Lung microvascular endothelial cell (primary cell): ENCODE results near the gene BSPRY. TPM values are rescaled to one million over a fixed set of nuclear protein-coding genes. Genes with fewer than 3 reads are reported as not detected.
"Not testable (repeated sequence)": the region's sequence is repeated elsewhere in the genome, so short reads cannot be mapped to it uniquely, and the experiment has no call there.

Experiments used
- DNase-seq, 2 donors: peaks; one replicate each; pipeline versions ENCODE4 v3.0.0 to v3.0.0-alpha.2; 2010; ENCODE audit warnings: low read depth in 2 of 2
- total RNA-seq: library from RNA; depleted of rRNA; stranded (reverse); fragments of >200 nt; gene quantifications from 2 replicates; pipeline ENCODE4 v1.2.1, GENCODE V29; 2014

BSPRY gene
- total RNA-seq, 1 donor from 2014 or later, result not detected

GRCh38 chr9:113369855-113370140 lies 20.5 kb downstream of the BSPRY start:
- DNase-seq, result no peak

DNA sequence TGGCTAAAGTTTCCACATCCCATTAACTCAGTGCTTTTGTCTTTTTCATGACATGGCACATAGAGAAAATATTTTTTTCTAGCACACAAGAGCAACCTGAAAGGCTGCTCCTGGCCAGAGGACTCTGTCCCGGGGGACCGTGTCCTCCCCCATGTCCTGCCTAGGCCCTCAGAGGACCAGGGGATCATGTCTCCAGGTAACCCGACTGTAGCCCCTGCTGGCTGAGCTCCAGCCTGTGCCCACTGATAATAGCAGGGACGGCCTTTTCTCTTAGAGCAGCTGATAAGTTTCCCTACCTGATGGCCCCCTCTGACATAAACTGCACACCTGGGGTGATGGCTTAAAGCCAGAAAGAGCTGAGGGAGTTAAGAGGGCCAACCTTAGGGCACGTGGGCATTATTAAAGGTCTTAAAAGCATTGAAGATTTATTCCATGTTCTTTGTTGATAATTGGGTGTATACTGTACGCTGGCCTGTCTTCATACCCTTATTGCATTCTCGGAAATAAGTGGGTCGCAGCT lies 21.5 kb downstream of the BSPRY start:
- DNase-seq, result no peak

DNA sequence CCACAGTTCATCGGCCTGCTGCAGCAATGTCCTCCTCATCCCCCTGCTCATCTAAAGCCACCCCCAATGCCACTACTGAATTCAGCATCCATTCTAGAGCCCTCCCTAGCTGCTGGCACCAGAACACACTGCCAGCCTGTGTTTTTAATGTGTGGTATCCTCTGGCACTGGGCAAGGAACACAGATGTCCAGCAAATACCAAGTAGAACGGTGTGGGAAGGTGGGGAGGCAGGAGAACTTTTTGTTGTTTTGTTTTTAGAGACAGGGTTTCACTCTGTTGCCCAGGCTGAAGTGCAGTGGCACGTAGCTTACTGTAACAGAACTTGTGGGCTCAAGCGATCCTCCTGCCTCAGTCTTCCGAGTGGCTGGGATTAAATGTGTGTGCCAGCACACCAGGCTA lies 22.7 kb downstream of the BSPRY start:
- DNase-seq, result no peak

DNA sequence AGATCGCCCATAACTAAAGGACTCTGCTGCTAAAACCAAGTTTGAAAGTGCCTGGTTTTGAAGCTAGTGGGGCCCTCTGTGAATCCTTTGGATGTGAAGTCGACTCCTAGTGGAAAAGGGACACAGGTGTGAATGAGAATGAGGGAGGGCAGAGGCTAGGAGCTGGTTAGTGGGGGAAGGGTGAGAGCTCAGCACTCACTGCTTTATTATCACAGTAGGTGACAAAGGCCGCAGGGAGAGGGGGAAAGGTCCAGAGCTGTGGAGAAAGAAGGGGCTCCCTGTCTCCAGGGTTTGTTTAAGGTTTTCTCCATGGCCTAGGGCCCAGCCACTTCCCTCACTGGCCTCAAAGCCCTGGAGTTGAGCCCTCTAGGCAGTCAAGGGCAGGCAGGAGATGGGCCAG lies 23.9 kb downstream of the BSPRY start:
- no peak for DNase-seq

- DNase-seq, result no peak
Measured at GRCh38 chr9:113373676-113374392, 24.5 kb downstream of the BSPRY start.

DNA sequence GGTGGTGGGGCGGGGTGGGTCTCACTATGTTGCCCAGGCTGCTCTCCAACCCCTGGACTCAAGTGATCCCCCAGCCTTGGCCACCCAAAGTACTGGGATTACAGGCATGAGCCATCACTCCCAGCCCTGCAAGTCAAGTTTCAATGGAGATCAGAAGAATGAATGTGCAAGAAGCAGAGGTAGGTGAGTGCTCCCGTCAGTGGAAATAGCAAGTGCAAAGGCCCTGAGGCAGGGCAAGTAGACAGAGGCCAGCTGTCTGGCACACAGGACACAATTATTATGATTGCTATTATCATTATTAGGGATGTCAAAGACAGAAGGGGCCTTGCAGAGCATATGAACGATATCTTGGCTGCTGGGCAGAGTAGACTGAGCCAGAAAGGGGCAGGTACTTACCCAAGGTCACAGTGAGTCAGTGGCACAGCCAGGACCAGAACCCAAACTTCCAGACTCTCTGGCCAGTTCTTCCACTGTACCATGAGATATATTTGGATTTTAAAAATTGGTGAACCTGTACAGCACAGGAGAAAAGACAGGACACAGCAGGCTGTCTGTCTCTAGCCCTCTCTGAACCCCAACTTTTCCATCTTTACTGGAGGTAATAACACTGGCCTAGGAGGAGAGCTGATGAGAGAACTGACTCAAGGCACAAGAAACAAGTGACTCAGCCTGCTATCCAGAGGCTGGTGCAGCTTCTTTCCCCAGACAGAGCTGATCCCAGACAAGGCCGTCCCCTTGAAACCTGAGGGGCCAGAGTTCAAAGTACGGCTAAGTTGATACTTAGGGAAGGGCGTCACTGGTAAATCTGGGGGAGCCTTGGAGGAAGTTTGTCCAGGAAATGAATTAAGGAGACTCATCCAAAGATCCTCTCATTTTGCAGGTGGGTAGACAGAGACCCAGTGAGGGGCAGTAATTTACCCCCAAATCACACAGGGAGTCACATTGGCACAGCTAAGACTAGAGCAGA lies 26.0 kb downstream of the BSPRY start:
- DNase-seq, result peak in 1 of 2 donors; percentile 11

DNA sequence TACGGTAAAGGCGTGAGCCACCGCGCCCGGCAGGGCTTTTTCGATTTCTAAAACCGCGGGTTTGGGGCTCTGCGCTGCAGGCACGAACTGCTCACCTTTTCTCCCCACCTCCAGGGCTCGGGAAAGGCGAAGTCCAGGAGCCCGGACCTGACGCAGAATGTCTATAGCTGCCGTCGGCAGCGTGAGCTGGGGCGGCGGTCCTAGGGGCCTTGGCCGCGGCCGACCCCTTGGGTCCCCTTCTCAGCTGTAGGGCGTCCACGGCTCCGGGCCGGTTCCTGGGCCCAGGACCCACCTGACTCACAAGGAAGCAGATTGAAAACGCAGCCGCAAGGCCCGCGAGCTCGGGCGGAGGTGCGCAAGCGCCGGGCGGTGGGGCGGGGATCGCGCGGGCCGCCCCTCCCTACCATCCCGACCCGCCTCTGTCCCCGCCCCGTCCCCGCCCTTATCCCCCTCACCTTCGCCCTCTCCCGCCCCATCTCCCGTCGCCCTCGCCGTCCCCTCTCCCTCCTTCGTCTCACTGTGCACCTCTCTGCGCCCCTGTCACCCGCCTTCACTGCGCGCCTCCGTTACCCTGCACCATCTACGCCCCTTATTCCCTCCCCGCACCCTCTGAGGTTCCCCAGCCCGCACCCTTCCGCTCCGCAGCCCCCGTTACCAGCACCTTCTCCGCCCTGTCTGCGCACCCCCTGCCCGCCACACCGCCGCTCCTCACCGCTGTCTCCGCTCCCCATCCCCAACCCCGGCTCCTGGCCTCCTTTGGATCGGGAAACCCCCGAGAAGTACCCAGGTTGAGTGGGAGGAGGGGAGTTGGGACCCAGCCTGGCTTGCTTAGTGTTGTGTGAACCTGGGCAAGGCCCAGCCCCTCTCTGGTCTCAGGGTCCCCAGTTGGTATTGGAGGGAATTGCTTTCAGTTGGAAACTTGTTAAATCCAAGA lies 27.6 kb downstream of the BSPRY start, which contains the start of gene HDHD3:
Gene HDHD3, minus strand, starts transcription at position 353 of the 934 bp plus-strand sequence. CDS start 2,632 bp downstream, outside the sequence.
- peak; percentile 63 to 70 for DNase-seq

DNA sequence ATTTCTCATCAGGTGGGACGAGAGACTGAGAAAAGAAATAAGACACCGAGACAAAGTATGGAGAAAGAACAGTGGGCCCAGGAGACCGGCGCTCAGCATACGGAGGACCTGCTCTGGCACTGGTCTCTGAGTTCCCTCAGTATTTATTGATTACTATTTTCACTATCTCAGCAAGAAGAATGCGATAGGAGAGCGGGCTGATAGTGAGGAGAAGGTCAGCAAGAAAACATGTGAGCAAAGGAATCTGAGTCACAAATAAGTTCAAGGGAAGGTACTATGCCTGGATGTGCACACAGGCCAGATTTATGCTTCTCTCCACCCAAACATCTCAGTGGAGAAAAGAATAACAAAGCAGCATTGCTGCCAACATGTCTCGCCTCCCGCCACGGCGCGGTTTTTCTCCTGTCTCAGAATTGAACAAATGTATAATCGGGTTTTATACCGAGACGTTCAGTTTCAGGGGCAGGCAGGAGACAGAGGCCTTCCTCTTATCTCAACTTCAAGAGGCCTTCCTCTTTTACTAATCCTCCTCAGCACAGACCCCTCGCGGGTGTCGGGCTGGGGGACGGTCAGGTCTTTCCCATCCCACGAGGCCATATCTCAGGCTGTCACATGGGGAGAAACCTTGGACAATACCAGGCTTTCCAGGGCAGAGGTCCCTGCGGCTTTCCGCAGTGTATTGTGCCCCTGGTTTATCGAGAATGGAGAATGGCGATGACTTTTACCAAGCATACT lies 29.9 kb downstream of the BSPRY start:
- not testable (repeated sequence) for DNase-seq

GRCh38 chr9:113379829-113380210 lies 30.5 kb downstream of the BSPRY start:
- DNase-seq, result not testable (repeated sequence)

DNA sequence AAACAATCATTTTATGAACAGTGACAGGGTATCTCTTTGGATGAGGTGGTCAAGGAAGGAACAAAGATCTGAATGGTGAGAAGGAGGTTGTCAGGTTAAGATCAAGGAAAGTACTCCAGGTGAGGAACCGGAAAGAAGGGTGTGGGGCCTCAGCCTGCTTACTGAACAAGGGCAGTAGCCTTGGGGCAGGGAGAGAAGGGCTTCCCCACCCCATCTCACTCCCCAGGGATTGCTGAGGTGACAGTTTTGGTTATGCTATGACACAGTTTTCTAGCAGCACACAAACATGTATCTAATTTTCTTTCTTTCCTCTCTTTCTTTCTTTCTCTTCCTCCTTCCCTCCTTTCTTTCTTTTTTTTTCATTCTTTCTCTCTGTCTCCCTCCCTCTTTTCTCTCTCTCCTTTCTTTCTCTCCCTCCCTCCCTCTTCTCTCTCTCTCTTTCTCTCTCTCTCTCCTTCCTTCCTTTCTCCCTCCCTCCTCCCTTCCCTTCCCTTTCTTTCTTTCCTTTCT lies 31.6 kb downstream of the BSPRY start:
- no peak for DNase-seq

DNA sequence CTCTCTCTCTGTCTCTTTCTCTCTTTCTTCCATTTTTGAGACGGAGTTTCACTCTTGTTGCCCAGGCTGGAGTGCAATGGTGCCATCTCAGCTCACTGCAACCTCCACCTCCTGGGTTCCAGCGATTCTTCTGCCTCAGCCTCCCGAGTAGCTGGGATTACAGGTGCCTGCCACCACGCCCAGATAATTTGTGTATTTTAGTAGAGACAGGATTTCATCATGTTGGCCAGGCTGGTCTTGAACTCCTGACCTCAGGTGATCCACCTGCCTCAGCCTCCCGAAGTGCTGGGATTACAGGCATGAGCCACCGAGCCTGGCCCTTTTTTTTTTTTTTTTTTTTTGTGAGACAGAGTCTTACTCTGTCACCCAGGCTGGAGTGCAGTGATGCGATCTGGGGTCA lies 32.1 kb downstream of the BSPRY start:
- DNase-seq, result not testable (repeated sequence)

DNA sequence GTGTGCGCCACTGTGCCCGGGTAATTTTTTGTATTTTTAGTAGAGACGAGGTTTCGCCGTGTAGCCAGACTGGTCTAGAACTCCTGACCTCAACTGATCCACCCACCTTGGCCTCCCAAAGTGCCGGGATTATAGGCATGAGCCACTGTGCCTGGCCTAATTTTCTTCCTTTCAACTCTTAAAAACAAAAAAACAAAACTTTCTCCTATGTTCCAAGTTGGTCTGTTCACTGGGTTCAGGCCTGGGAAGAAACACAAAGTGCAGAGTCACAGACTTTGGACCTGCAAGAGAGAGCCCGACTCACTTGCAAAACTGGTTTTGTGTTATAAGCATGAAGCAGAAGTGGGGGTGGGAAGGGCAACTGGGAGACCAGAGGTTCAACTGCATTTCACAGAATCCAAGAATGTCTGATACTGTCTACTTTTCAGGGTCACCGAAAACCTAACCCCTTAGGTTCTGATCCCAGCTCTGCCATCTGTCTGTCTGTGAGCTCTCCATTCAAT lies 32.6 kb downstream of the BSPRY start:
- no peak for DNase-seq

- DNase-seq, result no peak
Measured at GRCh38 chr9:113386571-113387393, 37.4 kb downstream of the BSPRY start.

- DNase-seq, result no peak
Measured at GRCh38 chr9:113387560-113388230, 38.4 kb downstream of the BSPRY start.

DNA sequence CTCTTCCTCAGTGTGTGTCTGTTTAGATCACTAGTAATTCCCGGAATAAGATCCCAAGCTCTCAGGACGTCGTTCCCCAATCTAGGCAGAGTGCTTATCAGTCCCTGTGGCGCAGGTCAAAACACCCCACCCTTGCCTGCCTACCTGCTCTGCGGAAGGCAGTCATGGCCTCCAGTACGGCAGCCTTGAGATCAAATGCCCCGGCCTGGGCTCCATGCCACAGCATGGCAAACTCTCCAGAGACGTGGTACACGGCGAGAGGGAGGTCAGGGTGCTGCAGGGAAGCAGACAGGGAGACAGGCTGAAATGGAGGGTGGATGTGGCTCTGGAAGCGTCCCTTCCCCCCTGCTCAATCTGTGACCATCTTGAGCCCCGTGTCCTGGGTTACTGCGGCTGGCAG lies 39.5 kb downstream of the BSPRY start:
- no peak for DNase-seq

DNA sequence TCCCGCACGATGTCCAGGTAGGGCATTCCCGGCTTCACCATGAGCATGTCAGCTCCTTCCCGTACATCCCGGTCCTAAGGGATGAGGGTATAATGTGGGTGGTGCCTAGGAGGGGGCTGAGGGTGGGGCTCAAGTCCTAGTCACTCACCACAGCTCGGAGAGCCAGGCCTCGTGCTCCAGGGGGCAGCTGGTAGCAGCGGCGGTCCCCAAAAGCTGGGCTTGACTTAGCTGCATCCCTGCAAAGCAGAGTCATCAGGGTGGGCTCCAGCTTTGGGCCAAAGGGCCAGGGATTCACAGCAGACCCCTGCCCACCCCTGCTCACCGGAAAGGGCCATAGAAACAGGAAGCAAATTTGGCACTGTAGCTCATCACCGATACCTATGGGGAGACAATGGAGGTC lies 40.1 kb downstream of the BSPRY start:
- no peak for DNase-seq

- no peak for DNase-seq
Measured at GRCh38 chr9:113390192-113390960, 41.0 kb downstream of the BSPRY start.

- DNase-seq, result no peak
Measured at GRCh38 chr9:113391917-113392316, 42.6 kb downstream of the BSPRY start.
